ENCODE data around the gene WAC. TPM values are rescaled to one million over a fixed set of nuclear protein-coding genes. Genes with fewer than 3 reads are reported as not detected.
A peak's percentile ranks its signal among the peaks of the same experiment; 100 is the strongest.

Gene WAC
- polyA plus RNA-seq, 1 of the 3 experiments (the other 2 are of a cell fraction): 31.1 TPM

GRCh38 chr10:28587970-28588290 is 55.0 kb downstream of the WAC start:
- DNase-seq: no peak
- 28% methylated on average over 1 of the region's 1 CpG for WGBS (ENCODE audit: low lambda C conversion rate)
- Histone ChIP-seq H3K79me2 (ENCODE audit: insufficient read depth) (peaks cover 99% of the 10 kb centered on the region), H2AFZ (ENCODE audit: low read depth) (no peak overlapping the region), H3K9me3 (no peaks in the 10 kb centered on the region), H3K9me2 (no peaks in the 10 kb centered on the region), H3K4me3 (ENCODE audit: low read depth in 2 of 2, low read length in 1 of 2) (no peak overlapping the region), H3K9ac (no peak overlapping the region), H3K27me3 (ENCODE audit: insufficient read depth) (no peaks in the 10 kb centered on the region), H3K4me1 (ENCODE audit: control insufficient read depth in 1 of 2, insufficient read depth in 2 of 2, low read depth in 1 of 2, low read length in 1 of 2) (peaks cover 9 to 26% of the 10 kb centered on the region in 2 experiments; a peak in 3 of 4 replicates), H3K27ac (ENCODE audit: low read depth in 2 of 2, low read length in 1 of 2) (peak overlapping the region in 1 of 2 experiments; percentile 25; a peak in 1 of 4 replicates), H3F3A (replicated peaks; ENCODE audit: insufficient read depth) (peaks cover 31% of the 10 kb centered on the region), H3K36me3 (replicated peaks in 1 of 2; ENCODE audit: control insufficient read depth in 1 of 2, insufficient read depth in 2 of 2, low read length in 1 of 2) (peaks cover 76 to 88% of the 10 kb centered on the region in 2 experiments), H3K4me2 (no peak overlapping the region), H4K20me1 (ENCODE audit: insufficient read depth) (peaks cover 79% of the 10 kb centered on the region)
- CTCF ChIA-PET: interaction anchor here (1.2 to 2.0 kb wide), 3 partner anchors 11 to 41 kb away, joined by 3 to 5 read pairs (median 5); no protein-coding TSS in a partner anchor
- POLR2A ChIA-PET: interaction anchor here (1.3 kb wide), 1 partner anchor 56 kb away, joined by 5 read pairs; no protein-coding TSS in a partner anchor
- peak; percentile 48 for TF ChIP-seq RAD21 (IDR thresholded peaks at IDR 0.05; ENCODE audit: low read length)
- no peak for TF ChIP-seq MXI1 (IDR thresholded peaks at IDR 0.05; ENCODE audit: low read depth, low read length)

DNA sequence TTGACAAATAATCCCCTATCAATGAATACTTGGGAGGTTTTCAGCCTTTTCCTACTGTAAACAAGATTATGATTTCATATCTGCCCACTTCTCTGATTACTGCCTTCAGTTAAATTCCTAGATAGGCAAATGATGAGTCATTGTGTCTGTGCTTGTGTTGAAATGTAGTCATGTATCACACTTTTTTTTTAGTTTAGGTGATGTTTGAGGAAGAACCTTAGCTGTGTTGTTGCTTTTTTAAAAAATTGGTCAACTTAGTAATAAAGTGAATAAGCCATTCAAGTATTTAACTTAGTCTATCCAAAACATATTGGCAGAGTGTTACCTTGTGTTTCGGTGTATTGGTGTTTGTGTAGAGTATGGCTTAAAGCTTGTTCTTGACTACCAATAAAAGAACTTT is 60.0 kb downstream of the WAC start:
- DNase-seq: no peak
- Histone ChIP-seq H3K79me2 (ENCODE audit: insufficient read depth) (peaks cover 99% of the 10 kb centered on the region), H3K9me3 (no peaks in the 10 kb centered on the region), H3F3A (replicated peaks; ENCODE audit: insufficient read depth) (peaks cover 32% of the 10 kb centered on the region), H3K9ac (no peak overlapping the region), H3K4me2 (no peak overlapping the region), H3K27ac (ENCODE audit: low read depth in 2 of 2, low read length in 1 of 2) (peak overlapping the region in 1 of 2 experiments; percentile 18; a peak in 2 of 4 replicates), H3K36me3 (replicated peaks in 1 of 2; ENCODE audit: control insufficient read depth in 1 of 2, insufficient read depth in 2 of 2, low read length in 1 of 2) (peaks cover 75 to 85% of the 10 kb centered on the region in 2 experiments), H3K4me1 (ENCODE audit: control insufficient read depth in 1 of 2, insufficient read depth in 2 of 2, low read depth in 1 of 2, low read length in 1 of 2) (peaks cover 7 to 13% of the 10 kb centered on the region in 2 experiments; a peak in 3 of 4 replicates), H3K27me3 (ENCODE audit: insufficient read depth) (no peaks in the 10 kb centered on the region), H4K20me1 (ENCODE audit: insufficient read depth) (peaks cover 75% of the 10 kb centered on the region), H2AFZ (ENCODE audit: low read depth) (no peak overlapping the region), H3K9me2 (no peaks in the 10 kb centered on the region), H3K4me3 (ENCODE audit: low read depth in 2 of 2, low read length in 1 of 2) (no peak overlapping the region)
- CTCF ChIA-PET: no interaction called here
- POLR2A ChIA-PET: no interaction called here
- WGBS (ENCODE audit: low lambda C conversion rate): 100% methylated on average over 1 of the region's 1 CpG
- TF ChIP-seq, protein P1, sequence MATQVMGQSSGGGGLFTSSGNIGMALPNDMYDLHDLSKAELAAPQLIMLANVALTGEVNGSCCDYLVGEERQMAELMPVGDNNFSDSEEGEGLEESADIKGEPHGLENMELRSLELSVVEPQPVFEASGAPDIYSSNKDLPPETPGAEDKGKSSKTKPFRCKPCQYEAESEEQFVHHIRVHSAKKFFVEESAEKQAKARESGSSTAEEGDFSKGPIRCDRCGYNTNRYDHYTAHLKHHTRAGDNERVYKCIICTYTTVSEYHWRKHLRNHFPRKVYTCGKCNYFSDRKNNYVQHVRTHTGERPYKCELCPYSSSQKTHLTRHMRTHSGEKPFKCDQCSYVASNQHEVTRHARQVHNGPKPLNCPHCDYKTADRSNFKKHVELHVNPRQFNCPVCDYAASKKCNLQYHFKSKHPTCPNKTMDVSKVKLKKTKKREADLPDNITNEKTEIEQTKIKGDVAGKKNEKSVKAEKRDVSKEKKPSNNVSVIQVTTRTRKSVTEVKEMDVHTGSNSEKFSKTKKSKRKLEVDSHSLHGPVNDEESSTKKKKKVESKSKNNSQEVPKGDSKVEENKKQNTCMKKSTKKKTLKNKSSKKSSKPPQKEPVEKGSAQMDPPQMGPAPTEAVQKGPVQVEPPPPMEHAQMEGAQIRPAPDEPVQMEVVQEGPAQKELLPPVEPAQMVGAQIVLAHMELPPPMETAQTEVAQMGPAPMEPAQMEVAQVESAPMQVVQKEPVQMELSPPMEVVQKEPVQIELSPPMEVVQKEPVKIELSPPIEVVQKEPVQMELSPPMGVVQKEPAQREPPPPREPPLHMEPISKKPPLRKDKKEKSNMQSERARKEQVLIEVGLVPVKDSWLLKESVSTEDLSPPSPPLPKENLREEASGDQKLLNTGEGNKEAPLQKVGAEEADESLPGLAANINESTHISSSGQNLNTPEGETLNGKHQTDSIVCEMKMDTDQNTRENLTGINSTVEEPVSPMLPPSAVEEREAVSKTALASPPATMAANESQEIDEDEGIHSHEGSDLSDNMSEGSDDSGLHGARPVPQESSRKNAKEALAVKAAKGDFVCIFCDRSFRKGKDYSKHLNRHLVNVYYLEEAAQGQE (IDR thresholded peaks at IDR 0.05; ENCODE audit: low read depth, low read length): no peak
- TF ChIP-seq FOSL2 (IDR thresholded peaks at IDR 0.05; ENCODE audit: borderline replicate concordance, low read depth) (peak; percentile 81), JUND (IDR thresholded peaks at IDR 0.05) (peak; percentile 76), MAX (IDR thresholded peaks at IDR 0.05; ENCODE audit: low read depth) (no peak), RXRA (IDR thresholded peaks at IDR 0.05; ENCODE audit: borderline replicate concordance, low read depth) (no peak), TEAD4 (IDR thresholded peaks at IDR 0.05; ENCODE audit: borderline replicate concordance, insufficient read depth) (no peak), TAF1 (IDR thresholded peaks at IDR 0.05; ENCODE audit: borderline replicate concordance, low read depth, low read length) (no peak), TCF12 (IDR thresholded peaks at IDR 0.05) (0 out of 2 replicates have a peak, but pooled peaks have one; percentile 6)
- TF ChIP-seq, protein P2, sequence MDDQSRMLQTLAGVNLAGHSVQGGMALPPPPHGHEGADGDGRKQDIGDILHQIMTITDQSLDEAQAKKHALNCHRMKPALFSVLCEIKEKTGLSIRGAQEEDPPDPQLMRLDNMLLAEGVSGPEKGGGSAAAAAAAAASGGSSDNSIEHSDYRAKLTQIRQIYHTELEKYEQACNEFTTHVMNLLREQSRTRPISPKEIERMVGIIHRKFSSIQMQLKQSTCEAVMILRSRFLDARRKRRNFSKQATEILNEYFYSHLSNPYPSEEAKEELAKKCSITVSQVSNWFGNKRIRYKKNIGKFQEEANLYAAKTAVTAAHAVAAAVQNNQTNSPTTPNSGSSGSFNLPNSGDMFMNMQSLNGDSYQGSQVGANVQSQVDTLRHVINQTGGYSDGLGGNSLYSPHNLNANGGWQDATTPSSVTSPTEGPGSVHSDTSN (IDR thresholded peaks at IDR 0.05): peak; percentile 33; the same call in 1 of the 2 replicates

Measured in SK-N-SH (cell line).